Measurements from ENCODE around the gene C10orf90.

The C10orf90 gene

DNA sequence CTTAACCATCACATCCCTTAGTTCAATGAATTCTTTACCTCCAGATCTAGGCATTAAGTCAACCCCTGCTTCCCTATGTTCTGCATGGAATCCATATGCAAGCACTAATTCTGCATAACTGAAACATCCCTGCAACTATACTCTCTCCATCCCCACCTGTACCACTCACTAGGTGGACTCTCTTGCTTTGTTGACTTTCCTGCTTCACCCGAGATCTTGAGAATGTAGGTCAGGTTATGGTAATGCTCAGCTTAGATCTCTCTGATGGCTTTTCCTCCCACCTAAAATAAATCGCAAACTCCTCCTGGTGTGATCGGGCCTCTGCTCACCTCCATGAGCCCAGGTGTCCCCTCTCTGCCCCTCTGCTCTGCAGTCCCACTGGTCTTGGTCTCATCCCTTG lies 189.8 kb downstream of the C10orf90 start (continued):
- TF ChIP-seq MEIS1 (CRISPR knock-in tag; IDR thresholded peaks at IDR 0.05; ENCODE audit: borderline replicate concordance) (no peak), ZFP37 (tag by site-specific recombination; IDR thresholded peaks at IDR 0.05) (no peak), ZNF175 (tag by site-specific recombination; IDR thresholded peaks at IDR 0.05) (no peak)
- TF ChIP-seq, protein P1, sequence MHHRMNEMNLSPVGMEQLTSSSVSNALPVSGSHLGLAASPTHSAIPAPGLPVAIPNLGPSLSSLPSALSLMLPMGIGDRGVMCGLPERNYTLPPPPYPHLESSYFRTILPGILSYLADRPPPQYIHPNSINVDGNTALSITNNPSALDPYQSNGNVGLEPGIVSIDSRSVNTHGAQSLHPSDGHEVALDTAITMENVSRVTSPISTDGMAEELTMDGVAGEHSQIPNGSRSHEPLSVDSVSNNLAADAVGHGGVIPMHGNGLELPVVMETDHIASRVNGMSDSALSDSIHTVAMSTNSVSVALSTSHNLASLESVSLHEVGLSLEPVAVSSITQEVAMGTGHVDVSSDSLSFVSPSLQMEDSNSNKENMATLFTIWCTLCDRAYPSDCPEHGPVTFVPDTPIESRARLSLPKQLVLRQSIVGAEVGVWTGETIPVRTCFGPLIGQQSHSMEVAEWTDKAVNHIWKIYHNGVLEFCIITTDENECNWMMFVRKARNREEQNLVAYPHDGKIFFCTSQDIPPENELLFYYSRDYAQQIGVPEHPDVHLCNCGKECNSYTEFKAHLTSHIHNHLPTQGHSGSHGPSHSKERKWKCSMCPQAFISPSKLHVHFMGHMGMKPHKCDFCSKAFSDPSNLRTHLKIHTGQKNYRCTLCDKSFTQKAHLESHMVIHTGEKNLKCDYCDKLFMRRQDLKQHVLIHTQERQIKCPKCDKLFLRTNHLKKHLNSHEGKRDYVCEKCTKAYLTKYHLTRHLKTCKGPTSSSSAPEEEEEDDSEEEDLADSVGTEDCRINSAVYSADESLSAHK (tag by site-specific recombination; IDR thresholded peaks at IDR 0.05) = no peak

DNA sequence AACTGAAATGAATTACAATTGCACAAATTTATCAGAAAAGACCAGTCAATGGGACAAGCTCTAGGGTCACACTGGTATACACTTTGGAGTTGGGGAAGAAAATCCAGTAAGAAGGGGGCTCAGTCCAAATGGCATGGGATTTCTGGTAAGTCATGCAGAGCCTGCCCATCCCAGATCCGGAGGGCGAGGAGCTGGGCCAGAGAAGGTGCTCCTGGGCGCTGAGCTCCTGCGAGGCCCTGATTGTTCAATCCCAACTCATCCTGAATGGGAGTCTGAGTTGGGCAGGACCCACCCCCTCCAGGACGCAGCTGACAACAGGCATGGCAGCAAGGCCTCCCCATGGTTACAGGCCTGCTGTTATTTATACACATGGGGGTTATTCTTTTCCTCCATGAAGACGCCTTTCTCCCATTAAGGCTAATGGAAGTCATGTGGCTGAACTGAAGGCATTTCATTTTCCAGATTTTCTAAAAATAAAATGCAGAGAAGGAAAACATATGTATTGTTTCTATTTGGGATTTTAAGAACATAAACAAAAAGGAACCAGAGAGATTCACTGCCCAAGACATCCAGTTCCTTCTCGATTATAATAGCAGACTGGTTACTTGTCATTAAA lies 191.1 kb downstream of the C10orf90 start:
- CTCF ChIA-PET = interaction anchor here (0.7 kb wide), 1 partner anchor 454 kb away, joined by 3 read pairs; no protein-coding TSS in a partner anchor
- POLR2A ChIA-PET = no interaction called here
- Histone ChIP-seq H3K36me3 (ENCODE audit: control insufficient read depth in 2 of 2, insufficient read depth in 1 of 2, low read length in 2 of 2) (no peaks in the 10 kb centered on the region), H3K4me3 (ENCODE audit: low read depth, low read length) (no peak overlapping the region), H3K9me3 (ENCODE audit: control insufficient read depth, insufficient read depth, low read depth, low read length) (no peaks in the 10 kb centered on the region), H3K4me1 (ENCODE audit: control insufficient read depth, insufficient read depth, low read length) (no peaks in the 10 kb centered on the region), H3K27ac (ENCODE audit: extremely low read depth, low read depth, low read length) (no peak overlapping the region)
- TF ChIP-seq ZNF214 (tag by site-specific recombination; IDR thresholded peaks at IDR 0.05; ENCODE audit: borderline replicate concordance) = no peak
- TF ChIP-seq ZNF792 (tag by site-specific recombination; IDR thresholded peaks at IDR 0.05) = no peak
- no peak for TF ChIP-seq ZNF416 (tag by site-specific recombination; IDR thresholded peaks at IDR 0.05)
- TF ChIP-seq ZNF776 (tag by site-specific recombination; IDR thresholded peaks at IDR 0.05; ENCODE audit: borderline replicate concordance) = no peak
- TF ChIP-seq HOXC10 (CRISPR knock-in tag; IDR thresholded peaks at IDR 0.05) = no peak
- TF ChIP-seq, protein P2, sequence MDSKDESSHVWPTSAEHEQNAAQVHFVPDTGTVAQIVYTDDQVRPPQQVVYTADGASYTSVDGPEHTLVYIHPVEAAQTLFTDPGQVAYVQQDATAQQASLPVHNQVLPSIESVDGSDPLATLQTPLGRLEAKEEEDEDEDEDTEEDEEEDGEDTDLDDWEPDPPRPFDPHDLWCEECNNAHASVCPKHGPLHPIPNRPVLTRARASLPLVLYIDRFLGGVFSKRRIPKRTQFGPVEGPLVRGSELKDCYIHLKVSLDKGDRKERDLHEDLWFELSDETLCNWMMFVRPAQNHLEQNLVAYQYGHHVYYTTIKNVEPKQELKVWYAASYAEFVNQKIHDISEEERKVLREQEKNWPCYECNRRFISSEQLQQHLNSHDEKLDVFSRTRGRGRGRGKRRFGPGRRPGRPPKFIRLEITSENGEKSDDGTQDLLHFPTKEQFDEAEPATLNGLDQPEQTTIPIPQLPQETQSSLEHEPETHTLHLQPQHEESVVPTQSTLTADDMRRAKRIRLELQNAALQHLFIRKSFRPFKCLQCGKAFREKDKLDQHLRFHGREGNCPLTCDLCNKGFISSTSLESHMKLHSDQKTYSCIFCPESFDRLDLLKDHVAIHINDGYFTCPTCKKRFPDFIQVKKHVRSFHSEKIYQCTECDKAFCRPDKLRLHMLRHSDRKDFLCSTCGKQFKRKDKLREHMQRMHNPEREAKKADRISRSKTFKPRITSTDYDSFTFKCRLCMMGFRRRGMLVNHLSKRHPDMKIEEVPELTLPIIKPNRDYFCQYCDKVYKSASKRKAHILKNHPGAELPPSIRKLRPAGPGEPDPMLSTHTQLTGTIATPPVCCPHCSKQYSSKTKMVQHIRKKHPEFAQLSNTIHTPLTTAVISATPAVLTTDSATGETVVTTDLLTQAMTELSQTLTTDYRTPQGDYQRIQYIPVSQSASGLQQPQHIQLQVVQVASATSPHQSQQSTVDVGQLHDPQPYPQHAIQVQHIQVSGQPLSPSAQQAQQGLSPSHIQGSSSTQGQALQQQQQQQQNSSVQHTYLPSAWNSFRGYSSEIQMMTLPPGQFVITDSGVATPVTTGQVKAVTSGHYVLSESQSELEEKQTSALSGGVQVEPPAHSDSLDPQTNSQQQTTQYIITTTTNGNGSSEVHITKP (tag by site-specific recombination; IDR thresholded peaks at IDR 0.05) = no peak
- no peak for TF ChIP-seq SETDB1 (IDR thresholded peaks at IDR 0.05; ENCODE audit: insufficient read length, low read length)
- no peak for TF ChIP-seq GLI2 (tag by site-specific recombination; IDR thresholded peaks at IDR 0.05; ENCODE audit: borderline replicate concordance, low read depth)

DNA sequence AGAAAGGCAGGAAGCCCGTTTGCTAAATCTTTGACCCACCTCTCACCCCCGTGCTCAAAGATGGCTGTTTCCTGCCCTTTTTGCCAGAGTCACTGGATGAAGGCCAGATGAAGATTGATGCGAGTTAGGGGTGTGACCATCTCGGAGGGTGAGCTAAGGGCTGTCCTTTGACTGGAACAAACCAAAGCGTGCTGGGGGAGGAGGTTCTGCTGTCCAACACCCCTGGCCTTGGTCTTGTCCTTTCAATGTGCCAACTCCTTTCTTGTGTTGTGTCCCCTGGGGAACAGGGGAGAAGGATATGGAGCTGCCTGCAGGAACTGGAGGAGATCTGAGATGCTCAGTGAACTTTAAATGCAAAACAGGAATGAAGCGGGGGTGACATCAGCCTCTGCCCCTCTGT lies 191.9 kb downstream of the C10orf90 start:
- no peak overlapping the region for H3K27ac ChIP-seq (ENCODE audit: extremely low read depth, low read depth, low read length)
- TF ChIP-seq KLF9 (tag by site-specific recombination; IDR thresholded peaks at IDR 0.05; ENCODE audit: low read depth) = no peak
- TF ChIP-seq, protein P2 (tag by site-specific recombination; IDR thresholded peaks at IDR 0.05) = peak; percentile 56
- TF ChIP-seq, protein P3, sequence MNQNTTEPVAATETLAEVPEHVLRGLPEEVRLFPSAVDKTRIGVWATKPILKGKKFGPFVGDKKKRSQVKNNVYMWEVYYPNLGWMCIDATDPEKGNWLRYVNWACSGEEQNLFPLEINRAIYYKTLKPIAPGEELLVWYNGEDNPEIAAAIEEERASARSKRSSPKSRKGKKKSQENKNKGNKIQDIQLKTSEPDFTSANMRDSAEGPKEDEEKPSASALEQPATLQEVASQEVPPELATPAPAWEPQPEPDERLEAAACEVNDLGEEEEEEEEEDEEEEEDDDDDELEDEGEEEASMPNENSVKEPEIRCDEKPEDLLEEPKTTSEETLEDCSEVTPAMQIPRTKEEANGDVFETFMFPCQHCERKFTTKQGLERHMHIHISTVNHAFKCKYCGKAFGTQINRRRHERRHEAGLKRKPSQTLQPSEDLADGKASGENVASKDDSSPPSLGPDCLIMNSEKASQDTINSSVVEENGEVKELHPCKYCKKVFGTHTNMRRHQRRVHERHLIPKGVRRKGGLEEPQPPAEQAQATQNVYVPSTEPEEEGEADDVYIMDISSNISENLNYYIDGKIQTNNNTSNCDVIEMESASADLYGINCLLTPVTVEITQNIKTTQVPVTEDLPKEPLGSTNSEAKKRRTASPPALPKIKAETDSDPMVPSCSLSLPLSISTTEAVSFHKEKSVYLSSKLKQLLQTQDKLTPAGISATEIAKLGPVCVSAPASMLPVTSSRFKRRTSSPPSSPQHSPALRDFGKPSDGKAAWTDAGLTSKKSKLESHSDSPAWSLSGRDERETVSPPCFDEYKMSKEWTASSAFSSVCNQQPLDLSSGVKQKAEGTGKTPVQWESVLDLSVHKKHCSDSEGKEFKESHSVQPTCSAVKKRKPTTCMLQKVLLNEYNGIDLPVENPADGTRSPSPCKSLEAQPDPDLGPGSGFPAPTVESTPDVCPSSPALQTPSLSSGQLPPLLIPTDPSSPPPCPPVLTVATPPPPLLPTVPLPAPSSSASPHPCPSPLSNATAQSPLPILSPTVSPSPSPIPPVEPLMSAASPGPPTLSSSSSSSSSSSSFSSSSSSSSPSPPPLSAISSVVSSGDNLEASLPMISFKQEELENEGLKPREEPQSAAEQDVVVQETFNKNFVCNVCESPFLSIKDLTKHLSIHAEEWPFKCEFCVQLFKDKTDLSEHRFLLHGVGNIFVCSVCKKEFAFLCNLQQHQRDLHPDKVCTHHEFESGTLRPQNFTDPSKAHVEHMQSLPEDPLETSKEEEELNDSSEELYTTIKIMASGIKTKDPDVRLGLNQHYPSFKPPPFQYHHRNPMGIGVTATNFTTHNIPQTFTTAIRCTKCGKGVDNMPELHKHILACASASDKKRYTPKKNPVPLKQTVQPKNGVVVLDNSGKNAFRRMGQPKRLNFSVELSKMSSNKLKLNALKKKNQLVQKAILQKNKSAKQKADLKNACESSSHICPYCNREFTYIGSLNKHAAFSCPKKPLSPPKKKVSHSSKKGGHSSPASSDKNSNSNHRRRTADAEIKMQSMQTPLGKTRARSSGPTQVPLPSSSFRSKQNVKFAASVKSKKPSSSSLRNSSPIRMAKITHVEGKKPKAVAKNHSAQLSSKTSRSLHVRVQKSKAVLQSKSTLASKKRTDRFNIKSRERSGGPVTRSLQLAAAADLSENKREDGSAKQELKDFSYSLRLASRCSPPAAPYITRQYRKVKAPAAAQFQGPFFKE (tag by site-specific recombination; IDR thresholded peaks at IDR 0.05; ENCODE audit: borderline replicate concordance) = no peak
- H3K4me1 ChIP-seq (ENCODE audit: control insufficient read depth, insufficient read depth, low read length) = no peaks in the 10 kb centered on the region
- H3K4me3 ChIP-seq (ENCODE audit: low read depth, low read length) = no peak overlapping the region
- H3K9me3 ChIP-seq (ENCODE audit: control insufficient read depth, insufficient read depth, low read depth, low read length) = no peaks in the 10 kb centered on the region
- POLR2A ChIA-PET = no interaction called here
- H3K36me3 ChIP-seq (ENCODE audit: control insufficient read depth in 2 of 2, insufficient read depth in 1 of 2, low read length in 2 of 2) = no peaks in the 10 kb centered on the region
- CTCF ChIA-PET = interaction anchor here (0.7 kb wide), 1 partner anchor 455 kb away, joined by 3 read pairs; no protein-coding TSS in a partner anchor

Data from HEK293 (cell line).